SU-DHL-6 (cell line): Measurements from ENCODE around the gene C8A.

Source experiments
- H2AFZ ChIP-seq: fragments of 200-600 bp; sonication (generic); 2 replicates; pipeline ENCODE4 v1.6.1; 2014; ENCODE audit warnings: low read depth, mild to moderate bottlenecking, moderate library complexity, mixed read lengths, antibody characterized with exemption, low read length; ENCODE audit not compliant: severe bottlenecking
- H3F3A ChIP-seq: fragments of 200-600 bp; shearing (Covaris generic); 2 replicates; pipeline ENCODE4 v1.6.0; 2016; ENCODE audit warnings: antibody characterized with exemption, mild to moderate bottlenecking; ENCODE audit not compliant: insufficient read depth
- H3K27ac ChIP-seq: fragments of 200-600 bp; sonication (generic); 2 replicates; pipeline ENCODE4 v1.5.1; 2016; ENCODE audit warnings: low read depth, mild to moderate bottlenecking, low read length, moderate library complexity, mixed read lengths
- H3K27me3 ChIP-seq: fragments of 200-600 bp; sonication (generic), shearing (Covaris generic); 2 replicates; pipeline ENCODE4 v1.6.0; 2014; ENCODE audit warnings: mild to moderate bottlenecking, low read length
- H3K36me3 ChIP-seq: fragments of 200-600 bp; sonication (generic); 2 replicates; pipeline ENCODE4 v1.6.1; 2014; ENCODE audit warnings: mild to moderate bottlenecking, low read length, mixed read lengths
- H3K4me2 ChIP-seq: fragments of 300-600, 200-600 bp; shearing (Covaris generic), sonication (generic); 2 replicates; pipeline ENCODE4 v1.6.0; 2014; ENCODE audit warnings: low read length, low read depth, mild to moderate bottlenecking; ENCODE audit not compliant: poor library complexity, severe bottlenecking
- H3K4me3 ChIP-seq: fragments of 200-600 bp; sonication (generic); 2 replicates; pipeline ENCODE4 v1.5.1; 2014; ENCODE audit warnings: antibody characterized with exemption, low read length, mild to moderate bottlenecking, mixed read lengths; ENCODE audit not compliant: insufficient read depth, poor library complexity, severe bottlenecking
- H3K79me2 ChIP-seq: fragments of 200-600 bp; sonication (generic); 2 replicates; pipeline ENCODE4 v1.6.1; 2014; ENCODE audit warnings: mild to moderate bottlenecking, low read length, moderate library complexity; ENCODE audit not compliant: insufficient read depth
- H3K9ac ChIP-seq: fragments of 200-600 bp; sonication (generic); 2 replicates; pipeline ENCODE4 v1.7.0; 2014; ENCODE audit warnings: mild to moderate bottlenecking, low read length
- H3K9me2 ChIP-seq: fragments of 200-600 bp; sonication (generic); replicated peaks from 2 replicates; pipeline ENCODE4 v1.6.1; 2014; ENCODE audit warnings: low read length; ENCODE audit not compliant: insufficient read depth
- H3K9me3 ChIP-seq: fragments of 200-600 bp; sonication (generic); 2 replicates; pipeline ENCODE4 v1.6.1; 2014; ENCODE audit warnings: low read length, mixed read lengths; ENCODE audit not compliant: insufficient read depth
- H4K20me1 ChIP-seq: fragments of 200-600 bp; sonication (generic); 2 replicates; pipeline ENCODE4 v1.6.1; 2014; ENCODE audit warnings: low read depth, mild to moderate bottlenecking, antibody characterized with exemption, low read length, moderate library complexity, mixed read lengths
- CTCF ChIP-seq: fragments of 200-600 bp; sonication (generic); IDR thresholded peaks from one replicate; pipeline ENCODE4 v1.5.1; 2017; ENCODE audit warnings: antibody characterized with exemption, mild to moderate bottlenecking, low read length, moderate library complexity; ENCODE audit not compliant: insufficient read depth, poor library complexity, severe bottlenecking
- EZH2phosphoT487 ChIP-seq: fragments of 200-600 bp; sonication (generic), shearing (Covaris generic); conservative IDR thresholded peaks from 2 replicates; pipeline ENCODE4 v1.6.1; 2018; ENCODE audit warnings: mild to moderate bottlenecking, antibody characterized with exemption, low read length, moderate library complexity, mixed read lengths

The C8A gene

GRCh38 chr1:56948403-56949023 is 93.9 kb downstream of the C8A start:
- TF ChIP-seq CTCF (no peak), EZH2phosphoT487 (no peak)
- Histone ChIP-seq H3K4me2 (no peak overlapping the region), H3F3A (no peaks in the 10 kb centered on the region), H3K79me2 (no peaks in the 10 kb centered on the region), H3K9me2 (no peaks in the 10 kb centered on the region), H3K27ac (no peak overlapping the region), H3K36me3 (no peaks in the 10 kb centered on the region), H2AFZ (no peak overlapping the region), H3K27me3 (no peaks in the 10 kb centered on the region), H3K4me3 (no peak overlapping the region), H3K9ac (no peak overlapping the region), H3K9me3 (no peaks in the 10 kb centered on the region), H4K20me1 (no peaks in the 10 kb centered on the region)

GRCh38 chr1:56952501-56952900 is 97.9 kb downstream of the C8A start:
- Histone ChIP-seq H3K27ac (no peak overlapping the region), H2AFZ (no peak overlapping the region), H3K9me2 (no peaks in the 10 kb centered on the region), H3K4me2 (no peak overlapping the region), H3K79me2 (no peaks in the 10 kb centered on the region), H4K20me1 (no peaks in the 10 kb centered on the region), H3K36me3 (no peaks in the 10 kb centered on the region), H3F3A (no peaks in the 10 kb centered on the region), H3K27me3 (no peaks in the 10 kb centered on the region), H3K4me3 (no peak overlapping the region), H3K9me3 (no peaks in the 10 kb centered on the region), H3K9ac (no peak overlapping the region)
- TF ChIP-seq EZH2phosphoT487 (no peak), CTCF (no peak)

GRCh38 chr1:56953386-56953785 is 98.8 kb downstream of the C8A start:
- Histone ChIP-seq H3K27me3 (no peaks in the 10 kb centered on the region), H3K9ac (no peak overlapping the region), H3K27ac (no peak overlapping the region), H3K36me3 (no peaks in the 10 kb centered on the region), H4K20me1 (no peaks in the 10 kb centered on the region), H3K9me2 (no peaks in the 10 kb centered on the region), H3K4me2 (no peak overlapping the region), H3F3A (no peaks in the 10 kb centered on the region), H3K4me3 (no peak overlapping the region), H3K9me3 (no peaks in the 10 kb centered on the region), H3K79me2 (no peaks in the 10 kb centered on the region), H2AFZ (no peak overlapping the region)
- TF ChIP-seq EZH2phosphoT487: no peak

- TF ChIP-seq EZH2phosphoT487 (no peak), CTCF (no peak)
- Histone ChIP-seq H3K27ac (no peak overlapping the region), H3F3A (no peaks in the 10 kb centered on the region), H3K79me2 (no peaks in the 10 kb centered on the region), H3K4me3 (no peak overlapping the region), H3K9me2 (no peaks in the 10 kb centered on the region), H4K20me1 (no peaks in the 10 kb centered on the region), H3K4me2 (no peak overlapping the region), H3K36me3 (no peaks in the 10 kb centered on the region), H3K9me3 (no peaks in the 10 kb centered on the region), H2AFZ (no peak overlapping the region), H3K27me3 (no peaks in the 10 kb centered on the region), H3K9ac (no peak overlapping the region)
Observed at GRCh38 chr1:56954664-56955063, 100.1 kb downstream of the C8A start.
